ENCODE results near the gene GRIN2A. TPM values are rescaled to one million over a fixed set of nuclear protein-coding genes. Genes with fewer than 3 reads are reported as not detected.

The GRIN2A gene
- total and polyA plus RNA-seq, 2 donors (not counting 3 experiments of a cell fraction or from before 2014, with no cell fraction given), result not detected

GRCh38 chr16:10219742-10220141, 37.5 kb upstream of the GRIN2A start:
- Histone ChIP-seq H3K9me1 (replicated peaks; ENCODE audit: control insufficient read depth, extremely low read depth, insufficient read depth, low read length) (no peaks in the 10 kb centered on the region), H4K20me1 (replicated peaks; ENCODE audit: control insufficient read depth, extremely low read depth, insufficient read depth, low read length) (no peaks in the 10 kb centered on the region), H3K9me3 (replicated peaks; ENCODE audit: control insufficient read depth, insufficient read depth, low read length) (no peaks in the 10 kb centered on the region), H3K27ac (ENCODE audit: insufficient read depth, low read depth, low read length) (no peak overlapping the region), H3K36me3 (ENCODE audit: control insufficient read depth in 2 of 2, extremely low read depth in 1 of 2, insufficient read depth in 2 of 2, low read length in 2 of 2) (no peaks in the 10 kb centered on the region), H2AFZ (ENCODE audit: low read depth, low read length) (no peak overlapping the region), H3K4me3 (replicated peaks in 1 of 3; ENCODE audit: insufficient read depth in 1 of 3, low read depth in 1 of 3, low read length in 3 of 3) (no peak overlapping the region), H3K9ac (replicated peaks; ENCODE audit: extremely low read depth, insufficient read depth, low read length) (no peak overlapping the region), H3K27me3 (ENCODE audit: control insufficient read depth in 2 of 2, insufficient read depth in 2 of 2, low read length in 2 of 2) (no peaks in the 10 kb centered on the region), H3K4me1 (ENCODE audit: control insufficient read depth, extremely low read depth, insufficient read depth, low read length) (no peaks in the 10 kb centered on the region), H3K4me2 (ENCODE audit: insufficient read depth, low read length) (no peak overlapping the region), H3K79me2 (ENCODE audit: control insufficient read depth, insufficient read depth, low read length) (no peaks in the 10 kb centered on the region)
- dilution Hi-C loops (cut with MboI; ENCODE audit: extremely low pct_ligation_motif_present, low sequenced_read_pairs) (no loop called here), intact Hi-C loops (cut with micrococcal nuclease) (no loop called here)
- no TSS peak for BruUV-seq (replicated peaks)
- ChIA-PET POLR2A (no interaction called here), CTCF (no interaction called here)
- DNase-seq (ENCODE audit: low read depth, low spot score) (no peak), FAIRE-seq (no peak)
- TF ChIP-seq MYC (IDR thresholded peaks at IDR 0.05; ENCODE audit: low read depth, low read length) (no peak), CTCF (IDR thresholded peaks at IDR 0.05; ENCODE audit: extremely low read depth in 1 of 2, insufficient read depth in 1 of 2, low read depth in 1 of 2, low read length in 2 of 2) (no peak), FOS (IDR thresholded peaks at IDR 0.05; ENCODE audit: borderline replicate concordance, insufficient read depth, low read length) (no peak), POLR2AphosphoS5 (IDR thresholded peaks at IDR 0.05; ENCODE audit: insufficient read depth, low read depth, low read length) (no peak), EZH2 (IDR thresholded peaks at IDR 0.05; ENCODE audit: borderline replicate concordance, low read depth, low read length, severe bottlenecking) (no peak), MAX (IDR thresholded peaks at IDR 0.05; ENCODE audit: insufficient read depth, insufficient read length) (no peak), JUN (IDR thresholded peaks at IDR 0.05; ENCODE audit: borderline replicate concordance, insufficient read depth, insufficient read length, low read depth) (no peak), GATA2 (IDR thresholded peaks at IDR 0.05; ENCODE audit: insufficient read depth, insufficient read length, low read depth, low read length) (no peak), POLR2A (IDR thresholded peaks at IDR 0.05; ENCODE audit: low read depth, low read length) (no peak)
